ENCODE data around the gene CXorf38. TPM values are rescaled to one million over a fixed set of nuclear protein-coding genes. Genes with fewer than 3 reads are reported as not detected.
"Not testable (repeated sequence)": the region's sequence is repeated elsewhere in the genome, so short reads cannot be mapped to it uniquely, and the experiment has no call there.

Gene CXorf38
- total RNA-seq, 3 donors from 2014 or later: 11.2 to 18.9 (median 18.2) TPM

DNA sequence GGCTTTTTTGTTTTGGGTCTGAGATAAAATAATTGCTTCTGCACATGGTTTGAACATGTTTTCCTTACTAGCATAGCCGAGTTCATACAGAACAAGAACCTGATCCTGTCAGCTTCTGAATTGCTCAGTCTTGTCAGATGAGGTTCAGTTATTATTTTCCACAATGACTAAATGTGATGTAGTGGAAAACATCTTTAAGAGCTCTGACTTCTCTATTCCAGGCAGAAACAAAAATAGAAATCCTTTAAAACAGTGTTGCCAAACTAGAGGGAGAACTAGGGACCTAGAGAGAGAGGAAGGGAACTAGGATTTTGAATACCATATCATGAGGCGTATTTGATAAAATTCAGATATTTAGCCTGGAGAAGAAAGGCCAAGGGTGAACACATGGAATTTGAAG is 64.5 kb downstream of the CXorf38 start:
- Histone ChIP-seq H3K4me3 (no peak overlapping the region), H3K9me3 (no peaks in the 10 kb centered on the region), H3K4me1 (ENCODE audit: low read depth) (peaks cover 6% of the 10 kb centered on the region), H3K36me3 (ENCODE audit: low read depth) (no peaks in the 10 kb centered on the region)
- no peak for DNase-seq
- intact Hi-C loops (cut with DNase I, micrococcal nuclease): no loop called here
- ATAC-seq: no peak
- TF ChIP-seq CTCF (IDR thresholded peaks at IDR 0.05): no peak

DNA sequence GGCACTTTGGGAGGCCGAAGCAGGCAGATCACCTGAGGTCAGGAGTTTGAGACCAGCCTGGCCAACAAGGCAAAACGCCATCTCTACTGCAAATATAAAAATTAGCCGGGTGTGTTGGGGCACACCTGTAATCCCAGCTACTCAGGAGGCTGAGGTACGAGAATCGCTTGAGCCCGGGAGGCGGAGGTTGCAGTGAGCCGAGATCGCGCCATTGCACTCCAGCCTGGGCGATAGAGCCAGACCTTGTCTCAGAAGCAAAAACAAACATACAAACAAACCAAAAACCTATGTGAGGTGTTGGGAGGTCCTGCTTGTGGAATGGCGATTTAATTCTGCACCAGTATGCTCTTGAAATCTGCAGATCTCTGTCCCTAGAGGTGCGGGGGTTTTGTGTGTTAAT is 65.2 kb downstream of the CXorf38 start:
- ATAC-seq; H3K4me3 ChIP-seq; H3K9me3 ChIP-seq; DNase-seq; H3K4me1 ChIP-seq (ENCODE audit: low read depth); intact Hi-C loops (cut with DNase I, micrococcal nuclease); H3K36me3 ChIP-seq (ENCODE audit: low read depth): not testable (repeated sequence)

DNA sequence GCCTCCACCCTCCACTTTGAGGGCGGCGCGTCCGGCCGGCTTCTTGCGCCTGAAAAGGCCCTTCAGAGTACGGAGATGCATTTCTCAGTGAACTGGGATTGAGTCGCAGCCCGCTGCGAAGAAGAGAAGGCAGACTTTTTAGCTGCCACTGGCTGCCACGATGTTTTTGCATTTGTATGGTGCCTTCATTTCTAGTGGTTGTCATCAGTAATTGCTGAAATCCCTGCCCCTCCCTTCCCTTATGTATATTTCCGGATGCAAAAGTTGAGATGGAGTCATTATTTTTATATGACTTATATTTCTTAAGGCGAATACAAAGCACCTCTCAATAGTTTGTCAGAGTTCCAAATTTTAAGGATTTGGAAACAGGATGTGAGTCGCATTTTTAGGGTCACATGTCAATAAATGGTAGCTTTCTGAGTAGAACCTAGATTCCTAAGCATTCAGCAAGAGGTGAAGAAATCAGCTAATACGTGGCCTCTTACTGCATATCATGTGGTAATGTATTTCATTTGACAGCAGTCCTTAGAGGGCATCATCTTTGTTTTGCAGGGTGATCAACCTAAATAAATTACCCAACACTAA is 65.9 kb downstream of the CXorf38 start:
- peak overlapping the region; percentile 32 for H3K4me3 ChIP-seq
- DNase-seq (no peak), ATAC-seq (peak; percentile 4)
- intact Hi-C loops (cut with DNase I, micrococcal nuclease): no loop called here
- no peaks in the 10 kb centered on the region for H3K9me3 ChIP-seq
- H3K4me1 ChIP-seq (ENCODE audit: low read depth): peaks cover 6% of the 10 kb centered on the region
- no peaks in the 10 kb centered on the region for H3K36me3 ChIP-seq (ENCODE audit: low read depth)
- TF ChIP-seq CTCF (IDR thresholded peaks at IDR 0.05): no peak

DNA sequence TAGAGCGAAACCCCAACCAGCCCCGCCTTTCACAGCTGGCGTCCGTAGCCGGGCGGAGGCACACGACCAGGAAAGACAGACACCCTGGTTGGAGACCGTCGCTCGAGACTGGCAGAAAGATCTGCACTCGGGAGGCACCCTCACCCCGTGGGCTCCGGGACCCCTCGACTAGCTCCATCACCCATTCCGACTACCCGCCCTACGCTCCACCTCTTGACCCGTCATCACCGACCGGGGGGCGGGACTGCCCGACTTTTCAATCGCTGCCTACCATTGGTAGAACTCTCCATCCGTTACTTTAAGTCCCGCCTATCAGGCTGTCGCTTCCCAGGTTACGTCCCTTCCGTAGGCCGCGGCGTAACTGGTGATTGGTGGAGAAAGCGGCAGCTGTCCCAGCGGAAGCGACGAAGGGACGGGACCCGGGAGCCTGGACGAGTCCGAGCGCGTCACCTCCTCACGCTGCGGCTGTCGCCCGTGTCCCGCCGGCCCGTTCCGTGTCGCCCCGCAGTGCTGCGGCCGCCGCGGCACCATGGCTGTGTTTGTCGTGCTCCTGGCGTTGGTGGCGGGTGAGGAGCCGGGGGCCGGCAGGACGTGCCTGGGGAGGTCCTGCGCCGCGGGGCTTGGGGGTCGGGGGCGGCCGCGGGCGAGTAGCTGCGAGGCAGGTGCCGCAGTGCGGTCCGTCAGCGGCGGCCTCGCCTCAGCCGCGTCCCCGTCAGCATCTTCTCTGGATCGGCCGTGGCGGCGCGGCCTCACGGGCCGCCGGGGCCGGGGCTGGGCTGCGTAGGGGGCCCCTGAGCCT is 66.6 kb downstream of the CXorf38 start, which contains the start of gene ATP6AP2:
Gene ATP6AP2, plus strand, starts transcription at position 434 of the 799 bp plus-strand sequence. Its CDS starts 96 bp downstream, at position 530.
- no peak for TF ChIP-seq CTCF (IDR thresholded peaks at IDR 0.05)
- Histone ChIP-seq H3K9me3 (no peaks in the 10 kb centered on the region), H3K36me3 (ENCODE audit: low read depth) (no peaks in the 10 kb centered on the region), H3K4me1 (ENCODE audit: low read depth) (peaks cover 6% of the 10 kb centered on the region), H3K4me3 (peak within 1 kb of the TSS; percentile 32)
- ATAC-seq (peak; percentile 99), DNase-seq (peak; percentile 91 to 95 (median 92))
- intact Hi-C loops (cut with DNase I, micrococcal nuclease): no loop called here

GRCh38 chrX:40579900-40580536 is 67.3 kb downstream of the CXorf38 start:
- Histone ChIP-seq H3K4me1 (ENCODE audit: low read depth) (peaks cover 6% of the 10 kb centered on the region), H3K36me3 (ENCODE audit: low read depth) (no peaks in the 10 kb centered on the region), H3K9me3 (no peaks in the 10 kb centered on the region), H3K4me3 (peak overlapping the region; percentile 32)
- no peak for TF ChIP-seq CTCF (IDR thresholded peaks at IDR 0.05)
- intact Hi-C loops (cut with DNase I, micrococcal nuclease): no loop called here
- no peak for ATAC-seq
- peak in 1 of 3 donors; percentile 7 for DNase-seq

DNA sequence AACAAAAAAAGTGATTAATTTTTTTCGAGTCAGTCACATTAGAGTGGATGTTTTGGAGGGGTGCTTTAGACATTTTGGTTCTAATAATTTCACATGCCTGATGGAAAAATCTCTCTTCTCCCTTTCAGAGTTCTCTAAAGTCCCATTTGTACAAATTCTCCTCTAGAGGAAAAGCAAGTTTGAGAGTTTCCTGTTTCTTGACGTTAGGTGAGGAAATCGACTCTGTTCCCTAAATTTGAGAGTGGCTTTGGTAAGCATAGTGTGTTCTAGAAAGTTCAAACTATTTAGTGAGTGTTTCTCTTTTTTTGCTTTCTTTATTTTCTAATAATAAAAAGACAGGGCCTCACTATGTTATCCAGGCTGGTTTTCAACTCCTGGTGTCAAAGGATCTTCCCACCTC is 68.2 kb downstream of the CXorf38 start:
- peaks cover 6% of the 10 kb centered on the region for H3K4me1 ChIP-seq (ENCODE audit: low read depth)
- intact Hi-C loops (cut with DNase I, micrococcal nuclease): no loop called here
- no peaks in the 10 kb centered on the region for H3K36me3 ChIP-seq (ENCODE audit: low read depth)
- no peak overlapping the region for H3K4me3 ChIP-seq
- no peak for TF ChIP-seq CTCF (IDR thresholded peaks at IDR 0.05)
- H3K9me3 ChIP-seq: no peaks in the 10 kb centered on the region
- ATAC-seq: no peak
- no peak for DNase-seq
